ENCODE results near the gene INPP5J.

DNA sequence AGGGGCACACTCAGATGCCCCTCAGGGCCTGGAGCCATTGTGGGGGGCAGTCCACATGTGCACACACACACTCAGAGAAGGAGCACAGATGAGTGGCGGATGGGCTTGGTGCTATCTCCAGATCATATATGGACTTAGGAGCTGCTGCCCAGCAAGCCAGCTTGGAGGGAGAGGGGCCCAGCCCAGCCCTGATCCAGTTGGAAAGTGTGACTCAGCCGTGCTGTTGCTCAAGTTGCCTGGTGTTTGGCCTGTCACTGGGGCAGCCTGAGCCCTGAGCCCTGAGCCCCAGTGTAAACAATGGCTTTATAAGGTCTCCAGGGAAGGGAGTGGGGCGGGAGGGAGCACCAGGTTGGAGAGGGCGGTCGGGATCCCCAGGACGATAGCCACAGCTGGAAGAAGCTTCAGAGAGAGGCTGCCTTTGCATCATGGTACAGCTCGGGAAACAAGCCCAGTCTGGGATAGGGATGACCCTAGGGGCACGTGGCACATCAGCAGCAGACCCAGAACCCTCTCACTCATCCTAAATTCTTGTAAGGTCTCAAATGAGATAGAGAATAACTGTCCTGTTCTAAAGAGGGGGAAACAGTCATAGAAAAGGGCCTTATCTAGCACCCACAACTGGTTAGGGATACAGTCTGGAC lies 20.2 kb upstream of the INPP5J start:
- TF ChIP-seq, protein P1, sequence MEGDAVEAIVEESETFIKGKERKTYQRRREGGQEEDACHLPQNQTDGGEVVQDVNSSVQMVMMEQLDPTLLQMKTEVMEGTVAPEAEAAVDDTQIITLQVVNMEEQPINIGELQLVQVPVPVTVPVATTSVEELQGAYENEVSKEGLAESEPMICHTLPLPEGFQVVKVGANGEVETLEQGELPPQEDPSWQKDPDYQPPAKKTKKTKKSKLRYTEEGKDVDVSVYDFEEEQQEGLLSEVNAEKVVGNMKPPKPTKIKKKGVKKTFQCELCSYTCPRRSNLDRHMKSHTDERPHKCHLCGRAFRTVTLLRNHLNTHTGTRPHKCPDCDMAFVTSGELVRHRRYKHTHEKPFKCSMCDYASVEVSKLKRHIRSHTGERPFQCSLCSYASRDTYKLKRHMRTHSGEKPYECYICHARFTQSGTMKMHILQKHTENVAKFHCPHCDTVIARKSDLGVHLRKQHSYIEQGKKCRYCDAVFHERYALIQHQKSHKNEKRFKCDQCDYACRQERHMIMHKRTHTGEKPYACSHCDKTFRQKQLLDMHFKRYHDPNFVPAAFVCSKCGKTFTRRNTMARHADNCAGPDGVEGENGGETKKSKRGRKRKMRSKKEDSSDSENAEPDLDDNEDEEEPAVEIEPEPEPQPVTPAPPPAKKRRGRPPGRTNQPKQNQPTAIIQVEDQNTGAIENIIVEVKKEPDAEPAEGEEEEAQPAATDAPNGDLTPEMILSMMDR (IDR thresholded peaks at IDR 0.05; ENCODE audit: low read depth, low read length, poor library complexity, severe bottlenecking), result no peak
- no peak for TF ChIP-seq EZH2phosphoT487 (IDR thresholded peaks at IDR 0.05; ENCODE audit: borderline replicate concordance, low read length)
